ENCODE data around the gene GYPA.
"Not testable (repeated sequence)": the region's sequence is repeated elsewhere in the genome, so short reads cannot be mapped to it uniquely, and the experiment has no call there.

GYPA gene

DNA sequence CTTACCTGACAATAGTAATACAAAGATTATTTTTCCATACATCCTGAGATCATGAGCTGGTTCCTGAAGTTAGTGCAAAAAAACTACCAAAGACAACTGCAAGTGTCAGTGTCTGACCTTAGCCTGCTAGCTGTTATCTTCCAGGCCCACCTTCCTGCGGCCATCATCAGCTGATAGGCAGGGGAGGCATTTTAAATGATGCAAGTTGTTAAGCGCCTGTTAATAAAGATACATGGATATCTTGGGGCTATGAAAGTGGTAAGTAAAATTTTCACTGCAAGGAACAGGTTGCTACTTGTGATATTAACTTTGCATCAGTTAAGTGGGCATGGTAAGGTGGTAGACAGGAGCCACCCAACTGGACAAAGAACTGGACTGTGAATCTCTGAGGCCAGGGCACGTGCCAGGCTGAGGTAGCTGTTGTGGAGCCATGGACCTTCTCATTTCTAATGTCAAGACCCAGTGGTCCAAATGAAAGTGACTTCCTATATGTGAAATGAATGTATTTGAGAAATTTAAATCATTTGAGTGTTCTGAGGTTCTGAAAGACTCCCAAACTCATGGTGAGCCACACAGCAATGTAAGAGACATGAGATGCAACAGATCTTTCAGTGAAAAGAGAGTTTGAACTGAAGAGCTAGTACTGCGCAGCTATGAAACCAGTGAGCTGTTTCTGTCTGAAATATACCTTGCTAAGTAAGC lies at the start of gene GYPA:
GYPA (minus strand) TSS at position 125 of the 702 bp plus-strand sequence; CDS start at position 42, 83 bp downstream.
- FAIRE-seq = not testable (repeated sequence)

- FAIRE-seq = no peak
Measured at GRCh38 chr4:144190009-144190408, 49.5 kb upstream of the GYPA start.

DNA sequence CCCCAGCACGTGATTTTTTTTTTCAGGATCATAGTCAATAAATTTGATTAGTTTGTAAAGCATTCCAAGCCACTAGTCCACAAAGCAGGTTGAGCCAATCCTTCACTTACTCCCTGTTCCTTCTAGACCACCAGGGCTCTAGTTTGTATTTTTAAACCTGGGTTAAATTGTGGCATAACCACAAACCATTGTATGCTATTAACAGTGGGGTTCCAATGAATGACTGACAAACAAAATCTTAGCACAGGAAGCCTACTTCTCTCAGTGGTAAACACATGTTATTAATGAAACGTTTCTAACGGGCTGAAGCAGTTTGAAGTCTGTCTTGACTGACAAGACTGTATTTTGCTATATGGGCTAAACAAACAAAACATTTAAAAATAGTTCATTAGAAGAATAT lies 48.6 kb upstream of the GYPA start:
- FAIRE-seq = no peak

- FAIRE-seq = no peak
Measured at GRCh38 chr4:144185086-144185485, 44.6 kb upstream of the GYPA start.

GRCh38 chr4:144183165-144183564 lies 42.6 kb upstream of the GYPA start:
- FAIRE-seq = no peak

DNA sequence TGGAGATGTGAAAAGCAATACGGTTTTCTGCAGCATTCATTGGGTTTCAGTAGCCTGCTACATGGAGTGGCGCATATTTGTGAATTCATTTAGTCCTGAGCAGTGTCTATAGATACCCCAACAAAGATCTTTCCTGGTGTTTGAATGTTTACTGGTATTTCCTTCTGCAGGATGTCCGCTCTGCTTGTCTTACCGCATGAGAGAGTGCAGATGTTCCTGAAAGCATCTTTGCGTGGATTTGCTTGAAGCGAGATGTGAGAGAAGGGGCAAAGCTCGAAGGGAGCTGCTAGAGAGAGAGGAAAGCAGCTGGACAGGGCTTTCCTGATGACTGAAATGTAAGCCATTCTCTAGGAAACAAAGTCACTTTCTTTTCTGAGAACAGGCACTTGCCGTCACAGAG lies 40.9 kb upstream of the GYPA start:
- no peak for FAIRE-seq

DNA sequence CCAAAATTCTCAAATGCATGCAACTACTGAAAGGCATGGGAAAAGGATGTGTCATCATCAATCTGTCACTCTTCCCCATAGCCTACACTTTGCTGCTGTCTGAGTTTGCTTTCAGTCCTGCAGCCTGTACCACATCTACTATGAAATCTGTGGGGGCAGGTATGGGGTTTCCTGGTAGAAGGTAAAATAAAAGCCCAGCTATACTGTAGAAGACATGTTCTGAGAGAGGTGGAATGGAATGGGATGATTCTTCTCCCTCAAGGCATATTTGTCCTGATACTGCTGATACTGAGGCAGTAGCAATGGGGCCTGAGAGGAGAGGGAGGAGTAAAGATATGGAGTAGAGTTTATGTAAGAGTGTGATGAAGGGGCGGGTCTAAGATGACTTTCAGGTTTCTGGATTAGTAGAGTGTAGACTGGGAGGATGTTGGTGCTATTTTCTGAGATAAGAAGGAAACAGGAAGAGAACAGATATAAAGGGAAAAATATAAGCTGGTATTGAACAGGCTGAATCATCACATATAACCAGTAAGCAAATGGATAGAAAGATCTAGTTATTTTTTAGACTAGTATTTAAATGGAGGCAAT lies 38.7 kb upstream of the GYPA start:
- FAIRE-seq = no peak

DNA sequence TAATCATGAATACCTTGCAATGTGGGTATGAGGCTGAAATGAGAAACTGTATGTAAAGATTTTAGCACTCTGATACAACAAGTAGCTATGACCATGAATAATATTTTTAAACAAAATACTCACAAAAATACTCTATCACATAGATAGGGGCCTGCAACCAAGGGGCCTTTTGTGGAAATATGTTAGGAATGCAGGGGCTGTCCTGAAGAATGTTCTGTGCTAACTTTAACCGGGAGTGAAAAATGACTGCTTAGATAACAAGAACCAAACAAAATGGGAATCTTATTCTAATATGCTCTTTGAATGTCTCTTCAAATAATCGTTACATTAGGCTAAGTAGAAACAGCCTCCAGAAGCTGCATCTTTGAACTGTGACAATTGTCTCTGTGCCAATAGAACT lies 37.9 kb upstream of the GYPA start:
- no peak for FAIRE-seq

- FAIRE-seq = no peak
Measured at GRCh38 chr4:144176476-144176875, 36.0 kb upstream of the GYPA start.

DNA sequence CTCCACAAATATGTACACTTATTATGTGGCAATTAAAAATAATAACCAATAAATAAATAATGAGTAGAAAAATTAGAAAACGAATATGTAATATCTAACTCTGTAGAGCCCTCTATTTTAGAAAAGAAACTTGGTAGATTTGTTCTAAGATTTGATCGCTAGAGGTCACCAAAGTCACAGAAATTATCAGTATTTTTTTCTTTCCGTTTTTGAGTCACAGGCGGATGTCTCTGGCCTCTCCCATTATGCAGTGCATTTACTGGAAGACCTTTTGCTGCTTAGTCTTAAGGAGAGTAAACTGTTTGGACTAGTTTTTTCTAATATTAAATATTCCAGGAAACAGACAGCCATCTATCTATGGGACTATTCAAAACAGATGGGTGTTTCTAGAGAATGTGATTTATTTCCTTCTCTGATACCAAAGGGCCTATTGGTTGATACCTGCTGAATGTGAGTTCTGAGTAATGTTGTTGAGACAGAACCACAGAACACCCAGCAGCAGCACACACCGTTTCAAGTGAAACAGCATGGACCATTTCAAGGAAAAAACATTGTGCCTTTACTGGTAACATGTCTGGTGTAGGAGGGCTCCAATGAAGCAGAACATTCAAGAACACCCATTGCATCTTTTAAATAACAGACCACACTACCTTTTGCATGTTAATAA lies 34.0 kb upstream of the GYPA start:
- FAIRE-seq = peak; percentile 95

DNA sequence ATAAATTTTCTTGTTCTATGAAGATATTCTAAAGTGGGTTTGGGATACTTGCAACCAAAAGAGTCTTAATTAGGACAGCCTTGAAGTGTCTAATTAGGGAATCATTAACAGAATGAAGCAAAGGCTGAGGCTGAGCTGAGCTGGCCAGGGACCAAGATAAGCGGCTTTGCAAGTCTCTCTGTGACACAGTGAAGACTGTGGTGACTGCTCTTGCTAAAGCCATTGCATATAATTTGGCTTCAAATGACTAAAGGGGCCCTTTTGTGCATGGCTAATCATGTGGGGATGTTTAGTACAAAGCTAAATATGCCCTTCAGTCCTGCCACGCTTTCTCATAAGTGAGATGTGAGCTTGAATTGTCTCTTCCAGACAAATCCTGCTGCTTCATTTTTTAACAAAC lies 31.2 kb upstream of the GYPA start:
- no peak for FAIRE-seq

GRCh38 chr4:144169211-144169610 lies 28.7 kb upstream of the GYPA start:
- no peak for FAIRE-seq

GRCh38 chr4:144154044-144154443 lies 13.5 kb upstream of the GYPA start:
- no peak for FAIRE-seq

DNA sequence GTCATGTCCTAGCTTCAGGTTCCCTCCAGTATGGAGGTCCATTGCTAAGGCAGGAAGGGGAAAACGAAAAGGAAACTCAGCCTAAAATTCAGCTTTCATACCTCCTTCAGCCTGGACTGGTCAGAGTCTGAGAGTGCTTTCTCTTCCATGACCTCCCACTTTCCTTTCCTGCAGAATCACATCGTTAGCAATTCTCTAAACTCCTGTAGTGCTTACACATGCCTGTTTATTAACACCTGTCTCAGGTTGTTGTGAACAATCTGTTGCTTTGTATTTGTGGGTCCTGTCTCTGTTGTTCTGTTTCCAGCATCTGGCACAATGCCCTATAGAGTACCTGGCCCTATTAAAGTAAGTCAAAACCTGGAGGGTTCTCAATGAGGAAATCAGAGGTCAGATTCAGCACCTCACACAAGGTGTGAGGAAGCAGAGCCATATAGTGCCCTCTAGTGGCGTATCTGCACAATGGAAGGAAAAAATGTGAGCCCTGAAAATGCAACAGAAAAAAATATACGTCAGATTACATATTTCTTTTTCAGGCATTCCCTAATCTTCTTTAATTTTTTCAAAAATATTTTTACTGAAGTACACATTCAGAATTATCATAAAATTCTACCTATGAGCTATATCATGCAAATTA lies 2.3 kb upstream of the GYPA start:
- not testable (repeated sequence) for FAIRE-seq

GRCh38 chr4:144141493-144141892 lies 975 bp upstream of the GYPA start:
- FAIRE-seq = no peak

- FAIRE-seq = not testable (repeated sequence)
Measured at GRCh38 chr4:144139991-144140390, 527 bp downstream of the GYPA start.

- FAIRE-seq = not testable (repeated sequence)
Measured at GRCh38 chr4:144139547-144139946, 971 bp downstream of the GYPA start.

- not testable (repeated sequence) for FAIRE-seq
Measured at GRCh38 chr4:144138239-144138638, 2.3 kb downstream of the GYPA start.

- FAIRE-seq = not testable (repeated sequence)
Measured at GRCh38 chr4:144137137-144137931, 3.2 kb downstream of the GYPA start.

DNA sequence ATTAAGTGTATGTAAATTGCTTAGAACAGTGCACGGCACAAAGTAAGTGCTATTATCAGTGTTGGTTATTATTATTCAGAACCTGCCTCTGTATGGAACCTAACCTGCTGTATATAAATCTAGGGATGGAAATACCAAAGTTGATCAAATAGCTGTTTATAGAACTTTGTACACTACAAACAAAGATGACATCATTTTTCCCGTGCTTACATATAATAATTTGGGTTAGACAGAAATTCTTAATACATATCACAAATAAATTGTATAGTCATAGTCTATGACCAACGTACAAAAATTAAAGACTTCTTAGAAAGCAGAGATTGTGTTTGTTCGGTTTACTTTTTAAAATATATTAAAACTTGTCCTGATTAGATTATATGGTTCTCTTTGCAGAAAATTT lies 4.3 kb downstream of the GYPA start:
- FAIRE-seq = not testable (repeated sequence)

- not testable (repeated sequence) for FAIRE-seq
Measured at GRCh38 chr4:144130167-144130566, 10.4 kb downstream of the GYPA start.

GRCh38 chr4:144129336-144129875 lies 11.1 kb downstream of the GYPA start:
- not testable (repeated sequence) for FAIRE-seq

All from TTC549 (cell line).